ENCODE measurements around the gene VCP. TPM values are rescaled to one million over a fixed set of nuclear protein-coding genes. Genes with fewer than 3 reads are reported as not detected.

The VCP gene
- total RNA-seq, 3 donors from 2014 or later (not counting 1 experiment from before 2014, with no cell fraction given) = 303 to 338 (median 322) TPM

DNA sequence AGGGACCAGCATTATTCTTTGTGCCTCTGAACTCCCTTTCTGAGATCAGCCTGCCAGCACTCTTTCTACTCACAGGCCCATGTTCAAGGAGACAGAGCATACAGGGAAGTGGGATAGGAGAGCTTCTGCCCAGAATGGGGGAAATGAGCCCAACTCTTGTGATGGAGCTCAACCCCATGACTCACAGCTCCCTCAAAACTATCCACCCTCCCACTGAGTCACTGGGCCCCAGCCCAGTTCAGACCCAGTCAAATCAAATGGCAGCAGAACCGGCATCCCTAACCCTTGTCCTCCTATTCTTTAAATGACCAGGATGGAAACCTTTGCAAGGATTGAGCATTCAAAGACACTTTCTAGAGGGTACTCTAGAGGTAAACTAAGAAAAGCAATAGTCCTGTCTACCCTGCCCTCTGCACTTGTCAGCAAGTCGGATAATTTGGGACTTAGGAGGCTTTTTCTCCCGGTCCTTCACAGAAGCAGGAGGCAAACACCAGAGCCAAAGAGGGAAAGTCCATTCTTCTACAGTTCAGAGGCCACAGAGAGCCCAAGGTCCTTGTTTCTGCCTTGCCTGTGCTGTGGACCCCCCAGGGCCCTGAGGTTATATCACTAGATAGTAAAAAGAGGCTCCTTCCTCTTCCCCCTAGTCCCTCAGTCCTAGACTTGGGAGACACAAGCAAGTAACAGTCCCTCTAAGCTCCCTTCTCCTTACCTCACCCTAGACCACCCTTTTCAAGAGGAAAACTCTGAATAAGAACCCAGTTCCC is 40.0 kb upstream of the VCP start:
- Mint-ChIP-seq H3K9me3 (no peaks in the 10 kb centered on the region), H3K4me3 (peak overlapping the region; percentile 85), H3K4me1 (peaks cover 66 to 81% of the 10 kb centered on the region in 2 donors), H3K27ac (peak overlapping the region; percentile 90 to 97), H3K36me3 (no peaks in the 10 kb centered on the region), H3K27me3 (ENCODE audit: low read depth in 2 of 2) (no peaks in the 10 kb centered on the region)
- intact Hi-C loops (cut with micrococcal nuclease) = loop anchor here (10.0 kb wide), 1 partner anchor 702 kb away; the partner anchor contains the start of genes HINT2 and SPAG8
- Histone ChIP-seq H3K27me3 (ENCODE audit: control insufficient read depth, insufficient read depth, low read length) (no peaks in the 10 kb centered on the region), H3K27ac (ENCODE audit: low read length) (peak overlapping the region; percentile 65), H3K36me3 (ENCODE audit: control insufficient read depth, insufficient read depth, low read length) (peaks cover 8% of the 10 kb centered on the region), H3K4me3 (ENCODE audit: low read length) (no peak overlapping the region), H3K9me3 (ENCODE audit: control insufficient read depth, insufficient read depth, low read length) (no peaks in the 10 kb centered on the region), H3K4me1 (ENCODE audit: control insufficient read depth, insufficient read depth, low read length) (peaks cover 59% of the 10 kb centered on the region)
- WGBS (ENCODE audit: insufficient coverage) = 92% methylated on average over 3 of the region's 3 CpGs
- TF ChIP-seq, protein P1, sequence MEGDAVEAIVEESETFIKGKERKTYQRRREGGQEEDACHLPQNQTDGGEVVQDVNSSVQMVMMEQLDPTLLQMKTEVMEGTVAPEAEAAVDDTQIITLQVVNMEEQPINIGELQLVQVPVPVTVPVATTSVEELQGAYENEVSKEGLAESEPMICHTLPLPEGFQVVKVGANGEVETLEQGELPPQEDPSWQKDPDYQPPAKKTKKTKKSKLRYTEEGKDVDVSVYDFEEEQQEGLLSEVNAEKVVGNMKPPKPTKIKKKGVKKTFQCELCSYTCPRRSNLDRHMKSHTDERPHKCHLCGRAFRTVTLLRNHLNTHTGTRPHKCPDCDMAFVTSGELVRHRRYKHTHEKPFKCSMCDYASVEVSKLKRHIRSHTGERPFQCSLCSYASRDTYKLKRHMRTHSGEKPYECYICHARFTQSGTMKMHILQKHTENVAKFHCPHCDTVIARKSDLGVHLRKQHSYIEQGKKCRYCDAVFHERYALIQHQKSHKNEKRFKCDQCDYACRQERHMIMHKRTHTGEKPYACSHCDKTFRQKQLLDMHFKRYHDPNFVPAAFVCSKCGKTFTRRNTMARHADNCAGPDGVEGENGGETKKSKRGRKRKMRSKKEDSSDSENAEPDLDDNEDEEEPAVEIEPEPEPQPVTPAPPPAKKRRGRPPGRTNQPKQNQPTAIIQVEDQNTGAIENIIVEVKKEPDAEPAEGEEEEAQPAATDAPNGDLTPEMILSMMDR (IDR thresholded peaks at IDR 0.05) = no peak
- DNase-seq (peak in 1 of 2 donors; percentile 31), ATAC-seq (no peak)

DNA sequence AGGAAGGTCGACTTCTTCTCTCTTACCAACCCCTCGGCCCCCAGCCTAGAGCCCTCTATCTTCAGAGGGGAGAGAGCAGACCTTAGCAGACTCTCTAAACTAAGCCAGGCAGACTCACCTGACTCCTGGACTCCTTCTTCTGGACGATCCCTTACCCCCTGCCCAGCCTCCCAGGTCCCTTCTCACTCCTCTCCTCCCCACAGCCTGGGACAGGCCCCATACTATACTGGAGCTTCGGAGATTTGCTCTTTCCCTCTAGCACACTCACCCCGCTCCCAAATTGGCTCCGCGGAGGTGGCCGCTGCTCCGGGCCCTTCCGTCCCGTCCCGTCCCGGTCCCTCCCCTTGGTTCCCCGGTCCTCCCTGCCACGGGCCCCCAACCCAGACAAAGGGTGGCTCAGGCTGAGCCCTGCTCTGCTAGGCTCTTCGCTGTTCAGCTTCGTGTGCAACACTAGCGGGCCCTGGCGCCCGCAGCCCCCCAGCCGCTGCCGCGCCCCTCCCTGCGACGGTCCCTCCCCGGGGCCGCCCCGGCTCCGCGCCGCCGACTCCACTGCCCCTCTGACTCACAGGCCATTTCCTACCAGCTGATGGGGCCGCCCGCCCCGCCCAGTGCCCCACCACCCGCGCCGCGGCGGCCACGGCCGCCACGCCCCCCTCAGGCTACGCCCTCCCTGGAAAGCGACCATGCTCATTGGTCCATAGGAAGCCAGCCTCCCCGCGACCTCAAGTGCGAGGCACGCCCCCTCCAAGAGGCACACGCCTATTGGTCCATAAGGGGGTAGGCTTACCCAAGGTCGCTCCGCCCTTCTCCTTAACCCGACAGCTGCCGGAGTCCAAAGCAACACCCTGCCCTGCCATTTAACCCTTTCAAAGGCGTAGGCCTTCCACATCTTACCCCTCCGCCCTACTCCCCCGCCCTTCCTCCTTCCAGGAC is 38.8 kb upstream of the VCP start:
- no peaks in the 10 kb centered on the region for H3K9me3 Mint-ChIP-seq
- H3K27me3 ChIP-seq (ENCODE audit: control insufficient read depth, insufficient read depth, low read length) = no peaks in the 10 kb centered on the region
- DNase-seq (peak; percentile 91 to 98), ATAC-seq (peak; percentile 70 to 87 (median 77))
- H3K4me3 Mint-ChIP-seq = peak overlapping the region; percentile 85
- H3K4me3 ChIP-seq (ENCODE audit: low read length) = peak overlapping the region; percentile 70
- peak overlapping the region; percentile 90 to 97 for H3K27ac Mint-ChIP-seq
- WGBS (ENCODE audit: insufficient coverage) = 2% methylated on average over 57 of the region's 57 CpGs
- H3K36me3 ChIP-seq (ENCODE audit: control insufficient read depth, insufficient read depth, low read length) = peaks cover 20% of the 10 kb centered on the region
- peak overlapping the region; percentile 87 for H3K27ac ChIP-seq (ENCODE audit: low read length)
- TF ChIP-seq, protein P1 (IDR thresholded peaks at IDR 0.05) = no peak
- H3K27me3 Mint-ChIP-seq (ENCODE audit: low read depth in 2 of 2) = no peaks in the 10 kb centered on the region
- H3K36me3 Mint-ChIP-seq = no peaks in the 10 kb centered on the region
- intact Hi-C loops (cut with micrococcal nuclease) = loop anchor here (1.0 to 10.0 kb wide), 2 partner anchors 8 to 704 kb away; partner anchors contain the start of genes HINT2, SPAG8 and STOML2
- peaks cover 59 to 75% of the 10 kb centered on the region in 2 donors for H3K4me1 Mint-ChIP-seq
- H3K4me1 ChIP-seq (ENCODE audit: control insufficient read depth, insufficient read depth, low read length) = peaks cover 49% of the 10 kb centered on the region
- H3K9me3 ChIP-seq (ENCODE audit: control insufficient read depth, insufficient read depth, low read length) = no peaks in the 10 kb centered on the region

DNA sequence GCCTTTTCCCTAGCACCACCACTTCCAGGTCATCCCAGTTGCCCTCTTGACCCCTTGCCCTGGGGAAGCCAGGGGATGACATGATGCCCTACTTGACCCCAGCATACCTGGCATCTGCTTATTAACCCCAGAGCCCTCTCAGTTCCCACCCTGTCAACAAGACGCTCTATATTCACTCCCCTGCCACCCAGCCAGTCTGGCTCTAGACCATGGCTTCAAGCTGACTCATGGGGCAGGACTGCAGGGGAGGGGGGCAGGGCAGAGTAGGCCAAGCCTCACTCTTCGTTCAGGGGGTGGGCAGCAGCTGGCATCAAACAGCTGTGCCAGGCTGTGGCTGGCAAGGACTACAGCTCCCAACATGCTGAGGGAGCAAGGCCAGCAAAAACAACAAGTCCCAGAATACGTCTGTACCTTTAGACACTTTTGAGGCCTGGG is 37.9 kb upstream of the VCP start:
- Histone ChIP-seq H3K27ac (ENCODE audit: low read length) (peak overlapping the region; percentile 87), H3K4me1 (ENCODE audit: control insufficient read depth, insufficient read depth, low read length) (peaks cover 45% of the 10 kb centered on the region), H3K36me3 (ENCODE audit: control insufficient read depth, insufficient read depth, low read length) (peaks cover 29% of the 10 kb centered on the region), H3K27me3 (ENCODE audit: control insufficient read depth, insufficient read depth, low read length) (no peaks in the 10 kb centered on the region), H3K9me3 (ENCODE audit: control insufficient read depth, insufficient read depth, low read length) (no peaks in the 10 kb centered on the region), H3K4me3 (ENCODE audit: low read length) (no peak overlapping the region)
- H3K36me3 Mint-ChIP-seq = no peaks in the 10 kb centered on the region
- TF ChIP-seq, protein P1 (IDR thresholded peaks at IDR 0.05) = no peak
- intact Hi-C loops (cut with micrococcal nuclease) = loop anchor here (10.0 kb wide), 1 partner anchor 704 kb away; the partner anchor contains the start of genes HINT2 and SPAG8
- H3K27ac Mint-ChIP-seq = peak overlapping the region; percentile 90 to 97
- H3K4me3 Mint-ChIP-seq = no peak overlapping the region
- peaks cover 50 to 66% of the 10 kb centered on the region in 2 donors for H3K4me1 Mint-ChIP-seq
- ATAC-seq = no peak
- DNase-seq = no peak
- WGBS (ENCODE audit: insufficient coverage) = 58% methylated on average over 3 of the region's 3 CpGs
- H3K9me3 Mint-ChIP-seq = no peaks in the 10 kb centered on the region
- no peaks in the 10 kb centered on the region for H3K27me3 Mint-ChIP-seq (ENCODE audit: low read depth in 2 of 2)
